ENCODE data around the gene ARHGAP10.

The ARHGAP10 gene

DNA sequence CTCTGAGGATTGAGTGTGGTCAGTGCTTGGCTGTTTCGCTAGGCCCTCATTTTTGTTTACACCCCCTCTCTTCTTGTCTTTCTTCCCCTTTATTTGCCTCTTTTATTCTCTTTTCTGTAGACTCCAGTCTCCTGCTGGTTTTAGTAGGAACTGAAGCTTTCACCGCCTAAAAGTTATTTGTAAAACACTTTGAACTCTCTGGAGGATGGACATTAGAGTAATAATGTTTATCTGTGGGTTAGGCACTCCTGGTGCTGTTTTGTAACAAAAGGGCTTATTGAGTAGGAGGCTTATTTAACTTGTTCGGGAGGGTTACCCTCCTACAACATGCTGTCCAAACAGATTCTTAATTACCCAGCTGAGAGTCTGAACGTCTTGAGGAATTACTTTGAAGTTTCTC is 1.6 kb upstream of the ARHGAP10 start:
- Histone ChIP-seq H3K27ac (ENCODE audit: low read depth, low read length) (no peak overlapping the region), H3K9ac (ENCODE audit: low read length in 5 of 5) (no peak overlapping the region), H3K4me3 (ENCODE audit: low read depth in 1 of 5, low read length in 5 of 5) (no peak overlapping the region), H3K36me3 (ENCODE audit: control insufficient read depth in 5 of 5, insufficient read depth in 5 of 5, low read length in 5 of 5) (no peaks in the 10 kb centered on the region), H3K27me3 (ENCODE audit: control insufficient read depth in 5 of 5, insufficient read depth in 4 of 5, low read length in 5 of 5) (no peaks in the 10 kb centered on the region), H3K4me1 (ENCODE audit: control insufficient read depth in 5 of 5, insufficient read depth in 5 of 5, low read length in 5 of 5) (peaks cover 1 to 34% (median 31%) of the 10 kb centered on the region in 5 donors), H3K9me3 (ENCODE audit: control insufficient read depth in 5 of 5, low read length in 5 of 5) (no peaks in the 10 kb centered on the region)

DNA sequence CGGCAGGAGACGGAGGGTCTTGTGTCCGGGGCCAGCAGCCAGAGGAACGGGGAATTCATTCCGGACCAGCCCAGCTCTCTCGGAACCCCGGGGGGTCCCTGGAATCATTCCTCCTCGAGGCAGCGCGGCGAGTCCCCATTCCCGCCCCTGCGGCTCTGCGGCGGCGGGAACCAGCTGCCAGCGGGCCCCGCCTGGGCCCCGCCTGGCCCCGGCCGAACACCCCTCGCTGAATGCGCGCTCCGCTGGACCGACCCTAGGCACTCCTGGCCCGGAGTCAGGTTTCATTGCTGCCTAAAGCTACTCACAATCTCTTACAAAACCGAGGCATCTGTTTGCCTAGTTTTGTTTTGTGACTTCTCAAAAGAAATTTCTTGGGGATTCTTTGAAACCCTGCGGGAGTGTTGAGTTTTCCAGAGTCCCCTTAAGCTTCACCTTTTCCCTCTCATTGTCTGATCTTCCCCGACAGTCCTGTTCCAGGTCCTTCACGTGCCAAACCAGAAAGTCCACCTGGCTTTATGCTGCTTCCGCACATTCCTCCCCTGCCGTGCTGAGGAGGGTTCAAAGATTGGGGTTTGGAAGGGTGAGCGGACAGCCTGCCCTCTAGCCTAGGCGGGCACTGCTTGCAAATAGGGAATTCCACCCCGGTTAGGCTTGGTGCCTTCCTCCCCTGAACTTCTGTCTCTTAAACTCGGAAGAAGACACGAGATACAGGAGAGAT is 789 bp downstream of the ARHGAP10 start:
- Histone ChIP-seq H3K36me3 (ENCODE audit: control insufficient read depth in 5 of 5, insufficient read depth in 5 of 5, low read length in 5 of 5) (no peaks in the 10 kb centered on the region), H3K27ac (ENCODE audit: low read depth, low read length) (peak overlapping the region; percentile 97), H3K4me3 (ENCODE audit: low read depth in 1 of 5, low read length in 5 of 5) (peak overlapping the region; percentile 89 to 97 (median 96)), H3K4me1 (ENCODE audit: control insufficient read depth in 5 of 5, insufficient read depth in 5 of 5, low read length in 5 of 5) (peaks cover 3 to 54% (median 45%) of the 10 kb centered on the region in 5 donors), H3K9ac (ENCODE audit: low read length in 5 of 5) (peak overlapping the region; percentile 69 to 88 (median 80)), H3K9me3 (ENCODE audit: control insufficient read depth in 5 of 5, low read length in 5 of 5) (no peaks in the 10 kb centered on the region), H3K27me3 (ENCODE audit: control insufficient read depth in 5 of 5, insufficient read depth in 4 of 5, low read length in 5 of 5) (no peaks in the 10 kb centered on the region)

DNA sequence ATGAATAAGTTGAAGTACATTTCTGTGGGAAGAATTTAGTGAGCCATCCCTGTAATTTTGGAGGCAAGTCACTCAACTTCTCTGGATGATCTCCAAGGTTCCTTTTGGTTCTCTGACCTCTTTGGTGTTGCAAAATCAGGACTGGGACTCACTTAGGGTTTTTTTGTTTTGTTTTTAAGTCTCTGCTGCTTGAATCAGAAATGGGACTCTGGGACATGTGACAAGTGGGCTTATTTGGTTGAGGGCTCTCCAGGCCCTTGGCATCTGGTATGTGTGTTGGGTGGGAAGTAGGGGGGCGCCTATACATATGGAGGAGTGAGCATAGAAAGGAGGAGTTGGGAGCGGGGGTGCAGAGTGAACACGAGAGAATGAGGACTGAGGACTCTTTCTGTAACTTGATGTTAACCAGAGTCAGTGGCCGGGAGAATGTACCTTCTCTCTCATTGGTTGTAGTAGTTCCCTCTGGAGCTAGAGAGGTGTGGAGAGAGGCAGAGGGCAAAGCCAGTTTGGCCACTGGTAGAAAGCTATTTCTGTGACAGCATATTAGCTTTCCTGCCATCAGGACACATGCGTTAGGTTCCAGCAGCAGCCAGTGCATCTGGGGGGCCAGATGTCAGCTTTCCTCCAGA is 1.9 kb downstream of the ARHGAP10 start:
- Histone ChIP-seq H3K9ac (ENCODE audit: low read length in 5 of 5) (peak overlapping the region; percentile 41 to 88 (median 69)), H3K27ac (ENCODE audit: low read depth, low read length) (peak overlapping the region; percentile 97), H3K36me3 (ENCODE audit: control insufficient read depth in 5 of 5, insufficient read depth in 5 of 5, low read length in 5 of 5) (no peaks in the 10 kb centered on the region), H3K9me3 (ENCODE audit: control insufficient read depth in 5 of 5, low read length in 5 of 5) (no peaks in the 10 kb centered on the region), H3K4me3 (ENCODE audit: low read depth in 1 of 5, low read length in 5 of 5) (peak overlapping the region; percentile 89 to 97 (median 96)), H3K27me3 (ENCODE audit: control insufficient read depth in 5 of 5, insufficient read depth in 4 of 5, low read length in 5 of 5) (no peaks in the 10 kb centered on the region), H3K4me1 (ENCODE audit: control insufficient read depth in 5 of 5, insufficient read depth in 5 of 5, low read length in 5 of 5) (peaks cover 3 to 57% (median 46%) of the 10 kb centered on the region in 5 donors)

DNA sequence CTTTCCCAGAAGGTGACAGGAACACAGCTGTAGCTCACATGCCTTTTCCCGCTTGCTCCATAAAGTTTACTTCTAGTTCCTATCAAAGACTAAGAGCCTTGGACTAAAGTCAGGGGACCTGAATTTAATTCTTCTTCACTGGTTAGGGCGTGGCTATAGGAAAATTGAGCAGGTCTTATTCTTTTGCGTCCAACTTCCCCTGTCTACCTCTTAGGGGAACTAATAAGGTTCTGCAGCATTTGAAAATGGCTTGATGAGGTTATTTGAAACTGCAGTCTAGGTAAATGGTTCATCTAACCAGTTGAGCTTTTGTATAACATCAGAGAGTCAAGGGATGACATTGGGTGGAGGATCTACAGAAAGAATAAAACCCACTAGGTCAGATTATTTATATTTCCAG is 2.6 kb downstream of the ARHGAP10 start:
- Histone ChIP-seq H3K9me3 (ENCODE audit: control insufficient read depth in 5 of 5, low read length in 5 of 5) (no peaks in the 10 kb centered on the region), H3K9ac (ENCODE audit: low read length in 5 of 5) (peak overlapping the region in 4 of 5 donors; percentile 61 to 88 (median 78)), H3K4me1 (ENCODE audit: control insufficient read depth in 5 of 5, insufficient read depth in 5 of 5, low read length in 5 of 5) (peaks cover 3 to 60% (median 46%) of the 10 kb centered on the region in 5 donors), H3K27ac (ENCODE audit: low read depth, low read length) (peak overlapping the region; percentile 97), H3K4me3 (ENCODE audit: low read depth in 1 of 5, low read length in 5 of 5) (peak overlapping the region; percentile 89 to 97 (median 96)), H3K27me3 (ENCODE audit: control insufficient read depth in 5 of 5, insufficient read depth in 4 of 5, low read length in 5 of 5) (no peaks in the 10 kb centered on the region), H3K36me3 (ENCODE audit: control insufficient read depth in 5 of 5, insufficient read depth in 5 of 5, low read length in 5 of 5) (no peaks in the 10 kb centered on the region)

DNA sequence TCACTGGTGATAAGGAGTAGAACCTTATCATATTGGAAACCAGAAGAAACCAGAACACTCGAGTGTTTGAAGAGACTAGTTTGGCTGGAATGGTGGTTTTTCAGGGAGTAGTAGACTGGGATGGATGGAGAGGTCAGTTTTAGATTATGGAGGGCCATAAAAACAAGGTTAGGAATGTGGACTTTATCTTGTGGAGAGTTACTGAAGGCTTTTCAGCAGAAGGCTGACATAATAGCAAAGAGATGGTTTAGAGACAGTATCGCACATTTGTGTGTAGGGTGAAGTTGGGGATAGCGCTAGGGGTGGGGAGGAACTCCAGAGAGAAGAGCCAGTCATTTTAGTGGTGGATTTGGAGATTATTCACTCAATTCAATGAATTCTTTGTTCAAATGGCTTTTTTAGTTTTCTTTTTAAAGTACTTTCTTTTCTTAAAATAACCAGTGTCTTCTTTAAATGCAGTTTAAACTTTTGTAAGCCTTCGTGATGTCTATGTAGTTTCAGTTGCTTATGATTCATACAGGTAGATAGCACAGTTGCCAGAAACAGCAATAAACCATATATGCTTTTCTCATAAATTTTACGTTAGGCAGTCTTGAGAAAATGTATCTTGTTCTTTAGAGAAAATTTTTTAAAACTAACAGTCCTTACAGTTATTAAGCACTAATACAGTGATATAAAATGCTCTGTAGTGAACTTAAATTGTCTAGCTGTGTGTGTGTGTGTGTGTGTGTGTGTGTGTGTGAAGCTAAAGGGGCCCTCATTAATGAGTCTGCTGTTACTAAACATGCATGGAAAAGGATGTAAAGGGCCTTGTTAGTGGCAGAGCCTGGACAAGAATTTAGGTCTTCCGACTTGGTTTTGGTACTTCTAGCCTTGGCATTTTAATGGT is 3.8 kb downstream of the ARHGAP10 start:
- H3K27me3 ChIP-seq (ENCODE audit: control insufficient read depth in 5 of 5, insufficient read depth in 4 of 5, low read length in 5 of 5) = no peaks in the 10 kb centered on the region
- H3K4me1 ChIP-seq (ENCODE audit: control insufficient read depth in 5 of 5, insufficient read depth in 5 of 5, low read length in 5 of 5) = peaks cover 3 to 60% (median 46%) of the 10 kb centered on the region in 5 donors
- H3K9ac ChIP-seq (ENCODE audit: low read length in 5 of 5) = peak overlapping the region in 3 of 5 donors; percentile 11 to 35 (median 19)
- peak overlapping the region in 1 of 5 donors; percentile 2 for H3K4me3 ChIP-seq (ENCODE audit: low read depth in 1 of 5, low read length in 5 of 5)
- peak overlapping the region; percentile 97 for H3K27ac ChIP-seq (ENCODE audit: low read depth, low read length)
- H3K36me3 ChIP-seq (ENCODE audit: control insufficient read depth in 5 of 5, insufficient read depth in 5 of 5, low read length in 5 of 5) = no peaks in the 10 kb centered on the region
- no peaks in the 10 kb centered on the region for H3K9me3 ChIP-seq (ENCODE audit: control insufficient read depth in 5 of 5, low read length in 5 of 5)

DNA sequence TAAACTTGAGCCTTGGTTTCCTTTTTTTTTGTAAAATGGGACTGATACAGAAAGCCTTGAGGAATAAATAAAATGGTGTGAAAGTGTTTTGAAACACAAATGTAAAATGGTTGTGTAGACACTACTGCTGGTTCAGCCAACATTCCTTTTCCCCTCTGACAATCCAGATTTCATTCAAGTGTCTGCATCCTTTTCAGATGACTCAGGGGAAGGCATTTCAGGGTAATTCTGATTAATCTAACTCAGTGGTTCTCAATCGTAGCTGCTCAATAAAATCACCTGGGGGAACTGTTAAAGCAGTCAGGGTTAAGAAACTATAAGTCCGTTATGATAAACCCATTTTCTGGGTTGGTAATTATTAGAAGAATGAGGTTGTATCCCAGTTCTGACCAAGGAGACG is 4.6 kb downstream of the ARHGAP10 start:
- H3K27ac ChIP-seq (ENCODE audit: low read depth, low read length) = peak overlapping the region; percentile 97
- H3K27me3 ChIP-seq (ENCODE audit: control insufficient read depth in 5 of 5, insufficient read depth in 4 of 5, low read length in 5 of 5) = no peaks in the 10 kb centered on the region
- H3K9ac ChIP-seq (ENCODE audit: low read length in 5 of 5) = no peak overlapping the region
- H3K36me3 ChIP-seq (ENCODE audit: control insufficient read depth in 5 of 5, insufficient read depth in 5 of 5, low read length in 5 of 5) = no peaks in the 10 kb centered on the region
- H3K4me1 ChIP-seq (ENCODE audit: control insufficient read depth in 5 of 5, insufficient read depth in 5 of 5, low read length in 5 of 5) = peaks cover 3 to 55% (median 39%) of the 10 kb centered on the region in 5 donors
- H3K4me3 ChIP-seq (ENCODE audit: low read depth in 1 of 5, low read length in 5 of 5) = no peak overlapping the region
- no peaks in the 10 kb centered on the region for H3K9me3 ChIP-seq (ENCODE audit: control insufficient read depth in 5 of 5, low read length in 5 of 5)

DNA sequence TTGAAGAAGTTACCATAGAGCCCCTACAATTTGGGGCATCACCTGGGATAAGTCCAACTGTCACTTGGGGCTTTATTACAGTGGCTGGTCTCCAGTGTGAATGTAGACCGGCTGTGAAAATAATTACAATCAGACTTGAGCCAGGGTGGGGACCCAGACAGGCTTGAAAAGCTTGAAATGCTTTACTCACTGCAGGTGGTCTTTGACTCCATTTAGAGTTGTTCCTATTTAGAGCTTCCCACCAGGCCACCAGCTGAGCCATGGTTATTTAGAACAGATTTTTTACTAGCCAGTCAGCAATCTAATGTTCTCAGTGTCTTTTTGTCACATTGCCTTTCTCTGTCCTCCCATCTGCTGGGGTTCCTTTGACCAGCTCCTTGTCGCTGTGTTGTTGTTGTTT is 5.7 kb downstream of the ARHGAP10 start:
- H3K4me1 ChIP-seq (ENCODE audit: control insufficient read depth in 5 of 5, insufficient read depth in 5 of 5, low read length in 5 of 5) = peaks cover 3 to 60% (median 42%) of the 10 kb centered on the region in 5 donors
- H3K4me3 ChIP-seq (ENCODE audit: low read depth in 1 of 5, low read length in 5 of 5) = no peak overlapping the region
- H3K9me3 ChIP-seq (ENCODE audit: control insufficient read depth in 5 of 5, low read length in 5 of 5) = no peaks in the 10 kb centered on the region
- H3K27ac ChIP-seq (ENCODE audit: low read depth, low read length) = peak overlapping the region; percentile 97
- H3K9ac ChIP-seq (ENCODE audit: low read length in 5 of 5) = no peak overlapping the region
- no peaks in the 10 kb centered on the region for H3K36me3 ChIP-seq (ENCODE audit: control insufficient read depth in 5 of 5, insufficient read depth in 5 of 5, low read length in 5 of 5)
- H3K27me3 ChIP-seq (ENCODE audit: control insufficient read depth in 5 of 5, insufficient read depth in 4 of 5, low read length in 5 of 5) = no peaks in the 10 kb centered on the region

DNA sequence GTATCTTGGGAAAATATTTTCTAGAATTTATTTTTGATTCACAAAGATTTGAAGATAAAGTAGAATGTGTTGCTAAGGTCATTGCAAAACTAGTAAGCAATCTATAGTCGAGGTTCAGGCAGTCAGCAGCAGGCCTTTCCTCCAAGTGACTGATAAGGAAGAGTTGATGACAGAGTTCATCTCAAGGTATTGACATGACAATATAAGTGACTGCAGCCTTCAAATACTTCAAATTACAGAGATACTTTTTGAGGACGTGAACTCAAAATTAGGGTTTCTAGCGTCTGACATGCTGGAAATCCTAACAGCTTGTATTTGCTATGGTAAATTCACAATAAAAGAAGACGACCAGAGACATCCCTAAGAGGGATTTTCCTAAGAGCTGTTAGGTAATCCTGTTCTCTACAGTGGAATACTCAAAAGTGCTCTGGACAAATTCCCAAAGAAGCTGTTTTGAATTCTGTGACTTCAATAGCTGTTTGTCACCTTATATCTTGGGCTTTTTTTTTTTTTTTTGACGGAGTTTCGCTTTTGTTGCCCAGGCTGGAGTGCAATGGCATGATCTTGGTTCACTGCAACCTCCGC is 7.4 kb downstream of the ARHGAP10 start:
- no peaks in the 10 kb centered on the region for H3K9me3 ChIP-seq (ENCODE audit: control insufficient read depth in 5 of 5, low read length in 5 of 5)
- H3K4me3 ChIP-seq (ENCODE audit: low read depth in 1 of 5, low read length in 5 of 5) = no peak overlapping the region
- peaks cover 3 to 44% (median 26%) of the 10 kb centered on the region in 5 donors for H3K4me1 ChIP-seq (ENCODE audit: control insufficient read depth in 5 of 5, insufficient read depth in 5 of 5, low read length in 5 of 5)
- H3K27me3 ChIP-seq (ENCODE audit: control insufficient read depth in 5 of 5, insufficient read depth in 4 of 5, low read length in 5 of 5) = no peaks in the 10 kb centered on the region
- no peak overlapping the region for H3K9ac ChIP-seq (ENCODE audit: low read length in 5 of 5)
- H3K27ac ChIP-seq (ENCODE audit: low read depth, low read length) = peak overlapping the region; percentile 60
- no peaks in the 10 kb centered on the region for H3K36me3 ChIP-seq (ENCODE audit: control insufficient read depth in 5 of 5, insufficient read depth in 5 of 5, low read length in 5 of 5)

DNA sequence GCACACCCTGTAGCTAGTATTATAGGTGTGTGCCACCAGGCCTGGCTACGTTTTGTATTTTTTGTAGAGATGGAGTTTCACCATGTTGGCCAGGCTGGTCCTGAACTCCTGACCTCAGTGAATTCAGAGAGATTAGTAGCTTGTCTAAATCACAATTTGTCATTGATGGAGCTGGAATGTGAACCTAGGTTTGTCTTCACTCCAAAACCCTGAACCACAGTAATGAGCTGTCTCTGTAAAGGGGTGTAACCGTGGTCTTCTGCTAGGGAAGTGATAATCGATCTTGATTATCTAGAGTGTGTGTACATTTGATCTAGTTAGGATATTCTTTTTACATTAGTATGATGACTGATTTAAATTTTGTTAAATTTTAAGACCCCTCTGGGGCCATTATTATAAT is 8.3 kb downstream of the ARHGAP10 start:
- H3K27me3 ChIP-seq (ENCODE audit: control insufficient read depth in 5 of 5, insufficient read depth in 4 of 5, low read length in 5 of 5) = no peaks in the 10 kb centered on the region
- H3K9me3 ChIP-seq (ENCODE audit: control insufficient read depth in 5 of 5, low read length in 5 of 5) = no peaks in the 10 kb centered on the region
- H3K27ac ChIP-seq (ENCODE audit: low read depth, low read length) = no peak overlapping the region
- H3K36me3 ChIP-seq (ENCODE audit: control insufficient read depth in 5 of 5, insufficient read depth in 5 of 5, low read length in 5 of 5) = no peaks in the 10 kb centered on the region
- no peak overlapping the region for H3K9ac ChIP-seq (ENCODE audit: low read length in 5 of 5)
- no peak overlapping the region for H3K4me3 ChIP-seq (ENCODE audit: low read depth in 1 of 5, low read length in 5 of 5)
- H3K4me1 ChIP-seq (ENCODE audit: control insufficient read depth in 5 of 5, insufficient read depth in 5 of 5, low read length in 5 of 5) = peaks cover 3 to 35% (median 17%) of the 10 kb centered on the region in 5 donors

Measured in subcutaneous abdominal adipose tissue (tissue), 5 donors.